Pulmonary artery endothelial cell (primary cell): ENCODE results near the gene NUDT1. TPM values are rescaled to one million over a fixed set of nuclear protein-coding genes. Genes with fewer than 3 reads are reported as not detected.

ENCODE experiments used
- DNase-seq: peaks from one replicate; pipeline ENCODE4 v3.0.0-alpha.2; 2011; ENCODE audit warnings: low read depth, low spot score
- total RNA-seq: library from RNA; depleted of rRNA; stranded (reverse); fragments of >200 nt; gene quantifications from 2 replicates; pipeline ENCODE4 v1.2.3, GENCODE V29; 2014

Gene NUDT1
- 19.6 and 20.3 TPM in 2 replicates for total RNA-seq

- DNase-seq, result no peak
Measured at GRCh38 chr7:2241580-2242540, at the start of gene NUDT1, which contains the start of gene MRM2. TSS of gene NUDT1 (plus strand) at chr7:2242226. CDS start at chr7:2244575, 2,349 bp downstream. TSS of gene MRM2 (minus strand) at chr7:2242205. CDS start at chr7:2242169, 36 bp downstream.

GRCh38 chr7:2192831-2193534 lies 49.0 kb upstream of the NUDT1 start:
- no peak for DNase-seq

DNA sequence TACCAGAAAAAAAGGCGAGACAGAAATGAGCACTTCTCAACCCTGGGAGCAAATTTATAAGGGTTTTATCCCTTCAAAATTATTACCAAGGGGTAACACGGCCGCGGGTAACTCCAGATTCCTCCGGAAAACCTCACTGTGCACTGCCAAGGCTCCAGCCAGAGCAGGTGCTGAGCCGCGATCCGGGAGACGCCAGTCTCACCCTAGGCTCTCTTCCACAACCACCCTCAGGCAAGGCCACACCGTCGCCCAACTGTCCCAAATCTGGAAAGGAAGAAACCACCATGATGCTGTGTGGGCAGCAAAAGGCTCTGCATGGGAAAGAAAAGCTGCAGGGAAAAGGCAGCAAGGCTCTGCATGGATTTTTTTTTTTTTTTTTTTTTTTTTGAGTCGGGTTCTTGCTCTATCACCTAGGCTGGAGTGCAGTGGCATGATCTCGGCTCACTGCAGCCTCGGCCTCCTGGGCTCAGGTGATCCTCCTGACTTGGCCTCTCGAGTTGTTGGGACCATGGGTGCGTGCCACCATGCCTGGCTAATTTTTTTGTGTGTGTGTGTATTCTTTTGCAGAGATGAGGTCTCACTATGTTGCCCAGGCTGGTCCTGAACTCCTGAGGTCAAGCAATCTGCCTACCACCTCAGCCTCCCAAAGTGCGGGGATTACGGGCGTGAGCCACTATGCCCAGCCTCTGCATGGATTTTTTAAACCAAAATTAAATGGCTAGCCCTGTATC lies 48.3 kb upstream of the NUDT1 start:
- DNase-seq, result no peak

GRCh38 chr7:2195400-2196246 lies 46.4 kb upstream of the NUDT1 start:
- no peak for DNase-seq

GRCh38 chr7:2196381-2197378 lies 45.3 kb upstream of the NUDT1 start:
- DNase-seq, result no peak

DNA sequence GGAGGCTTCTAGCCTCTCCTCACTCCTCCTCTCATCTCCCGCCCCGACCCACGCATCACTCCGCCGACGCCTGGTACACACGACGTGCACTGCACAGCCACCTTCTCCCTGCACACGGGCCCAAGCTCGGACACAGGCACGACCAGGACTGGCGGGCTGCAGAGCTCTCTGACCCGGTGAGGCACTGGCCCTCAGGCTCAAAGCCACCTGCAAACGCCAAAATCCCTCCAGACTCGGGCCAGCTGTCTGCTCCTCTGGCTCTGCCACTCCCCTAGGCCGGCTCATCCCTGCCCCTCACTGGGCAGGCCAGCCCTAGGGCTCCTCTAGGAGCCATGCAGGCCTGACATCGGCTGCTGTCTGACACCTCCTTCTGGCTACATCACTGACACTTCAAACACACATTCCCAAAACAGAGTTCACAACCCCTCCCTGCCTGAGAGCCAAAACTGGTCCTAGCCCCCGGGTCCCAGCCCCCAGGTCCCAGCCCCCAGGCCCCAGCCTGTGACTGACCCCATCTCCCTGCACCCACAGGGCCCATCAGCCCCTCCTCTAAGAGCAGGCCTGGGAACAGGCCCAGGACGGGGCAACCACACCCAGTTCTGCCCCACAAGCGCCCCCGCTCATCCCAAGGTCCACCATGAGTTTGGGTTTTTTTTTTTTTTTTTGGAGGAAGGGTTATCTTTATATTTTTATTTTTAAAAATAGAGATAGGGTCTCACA lies 44.4 kb upstream of the NUDT1 start:
- DNase-seq, result no peak

- DNase-seq, result no peak
Measured at GRCh38 chr7:2198206-2198605, 43.8 kb upstream of the NUDT1 start.

DNA sequence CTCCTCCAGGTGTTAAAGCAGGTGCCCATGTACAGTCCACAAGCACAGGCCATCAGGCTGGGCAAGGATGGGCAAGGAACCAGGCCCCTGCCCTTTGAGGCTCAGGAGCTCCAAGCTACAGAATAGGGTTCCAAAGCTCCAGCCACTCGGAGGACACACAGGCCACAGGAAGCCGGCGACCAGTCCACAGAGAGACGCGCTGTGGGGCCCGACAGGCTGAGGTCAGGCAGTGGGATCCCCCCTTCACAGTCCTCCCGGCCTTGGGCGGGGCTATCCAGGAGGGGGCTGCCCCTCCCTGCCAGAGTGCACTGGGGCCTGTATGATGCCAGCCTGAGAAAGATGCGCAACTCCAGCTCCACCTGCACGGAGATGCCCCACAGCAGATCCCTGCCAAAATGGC lies 43.3 kb upstream of the NUDT1 start:
- no peak for DNase-seq

GRCh38 chr7:2199528-2199927 lies 42.5 kb upstream of the NUDT1 start:
- no peak for DNase-seq

- no peak for DNase-seq
Measured at GRCh38 chr7:2199956-2200583, 42.0 kb upstream of the NUDT1 start.

DNA sequence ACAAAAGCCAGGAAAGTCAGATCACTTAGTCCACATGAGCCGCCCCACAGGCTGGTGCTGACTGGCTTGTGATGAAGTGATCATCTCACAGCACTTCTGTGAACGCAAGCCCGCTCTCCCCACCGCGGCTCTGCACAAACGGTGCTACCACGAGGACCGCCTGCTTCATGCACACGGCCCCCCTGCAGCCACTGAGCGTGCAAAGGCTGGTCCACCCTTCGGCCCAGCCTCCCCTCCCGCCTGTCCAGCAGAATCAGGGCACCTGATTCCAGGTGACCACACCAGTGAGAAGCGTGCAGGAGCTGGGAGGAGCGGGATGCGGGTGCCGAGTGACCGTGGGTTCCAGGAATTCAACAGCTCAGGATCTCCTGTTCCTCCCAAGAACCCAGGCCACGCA lies 41.4 kb upstream of the NUDT1 start:
- DNase-seq, result no peak

GRCh38 chr7:2201128-2201527 lies 40.9 kb upstream of the NUDT1 start:
- no peak for DNase-seq

DNA sequence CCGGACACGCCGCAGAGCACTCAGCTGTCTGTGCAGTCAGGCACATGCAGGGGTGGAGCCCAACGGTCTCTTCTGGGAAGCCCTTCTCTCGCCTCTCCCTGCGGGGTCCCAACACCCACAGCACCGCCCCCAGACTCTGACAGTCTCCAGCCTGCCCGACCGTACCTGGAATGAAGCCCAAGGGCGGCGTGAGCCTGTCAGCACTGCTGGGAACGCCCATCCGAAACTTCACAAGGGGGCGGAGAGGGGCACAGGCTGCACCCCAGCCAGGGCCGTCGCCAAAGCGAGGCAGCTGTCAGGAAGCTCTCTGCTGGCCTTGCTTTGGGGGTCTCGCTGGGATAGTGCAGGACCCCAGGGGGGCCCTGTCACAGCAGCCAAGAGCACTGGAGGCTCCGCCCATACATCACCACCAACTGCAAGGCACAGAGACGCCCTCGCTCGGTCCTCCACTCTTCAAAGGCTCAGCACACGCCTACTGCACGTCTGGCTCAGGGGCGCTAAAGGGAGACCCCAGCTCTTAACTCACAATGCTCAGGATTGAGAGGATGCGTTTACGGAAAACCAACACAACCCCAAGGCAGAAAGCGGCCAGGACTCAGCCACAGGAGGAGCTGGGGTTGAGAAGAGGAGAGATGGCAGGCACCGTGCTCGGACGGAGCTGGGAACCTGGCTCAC lies 40.2 kb upstream of the NUDT1 start:
- no peak for DNase-seq

DNA sequence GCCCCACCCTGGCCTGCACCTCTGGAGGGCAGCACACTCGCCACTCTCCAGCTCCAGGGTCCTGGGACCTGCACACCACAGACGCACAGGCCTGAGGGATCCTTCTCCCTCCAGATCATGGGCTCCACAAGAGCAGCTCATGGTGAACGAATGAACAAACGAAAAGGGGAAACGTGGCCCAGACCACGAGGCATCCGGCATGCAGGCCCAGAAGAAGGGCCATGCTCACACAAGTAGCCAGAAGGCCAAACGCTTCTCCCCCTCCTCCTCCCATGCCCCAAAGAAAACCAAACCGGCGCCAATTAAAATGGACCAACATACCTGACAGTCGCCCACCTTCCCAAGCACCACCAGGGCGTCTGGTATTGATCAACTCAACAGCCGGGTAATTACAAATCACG lies 39.7 kb upstream of the NUDT1 start:
- DNase-seq, result no peak

GRCh38 chr7:2202901-2203765 lies 38.9 kb upstream of the NUDT1 start:
- DNase-seq, result no peak

DNA sequence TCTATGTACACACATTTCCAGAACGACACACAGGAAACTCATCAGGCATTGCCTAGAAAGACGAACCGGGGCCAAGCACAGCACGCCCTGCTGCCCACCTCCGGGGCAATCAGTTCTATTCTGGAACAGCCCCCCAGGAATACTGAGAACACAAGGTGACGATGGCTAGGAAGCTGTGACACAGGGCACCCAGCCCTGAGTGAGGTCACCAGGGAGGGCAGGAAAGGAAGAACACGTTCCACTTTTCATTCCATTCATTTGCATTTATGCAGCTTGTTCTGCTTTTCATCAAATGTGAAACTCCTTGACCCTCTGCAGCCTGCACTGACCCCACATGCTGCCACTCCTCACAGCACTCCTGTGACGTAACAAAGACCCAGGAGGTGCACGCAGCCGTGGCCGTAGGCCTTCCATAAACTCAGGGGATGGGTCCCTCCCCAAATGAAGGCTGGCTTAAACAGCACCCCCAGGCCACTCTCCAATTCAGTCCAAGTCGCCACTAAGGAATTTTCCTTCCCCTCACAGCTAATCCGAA lies 38.2 kb upstream of the NUDT1 start:
- DNase-seq, result no peak

GRCh38 chr7:2204446-2204845 lies 37.6 kb upstream of the NUDT1 start:
- DNase-seq, result no peak
